GM06990 (cell line): Measurements from ENCODE around the gene MCCC1.

ENCODE experiments used
- DNase-seq: peaks from one replicate; pipeline ENCODE4 v3.0.0-alpha.2; 2011; ENCODE audit not compliant: insufficient read length; ENCODE audit errors: extremely low read depth
- H3K27me3 ChIP-seq: replicated peaks from 2 replicates; pipeline ENCODE4 v1.6.0; 2011; ENCODE audit warnings: low read length; ENCODE audit not compliant: control insufficient read depth, insufficient read depth
- H3K36me3 ChIP-seq: 2 replicates; pipeline ENCODE4 v1.5.1; 2011; ENCODE audit warnings: low read length; ENCODE audit not compliant: control insufficient read depth, insufficient read depth
- H3K4me3 ChIP-seq: replicated peaks from 2 replicates; pipeline ENCODE4 v1.5.1; 2011; ENCODE audit warnings: low read depth, mild to moderate bottlenecking, control low read depth, low read length
- CTCF ChIP-seq: IDR thresholded peaks from 2 replicates; pipeline ENCODE4 v1.5.1; 2011; ENCODE audit warnings: low read length, control low read depth, mild to moderate bottlenecking, inconsistent platforms; ENCODE audit not compliant: insufficient read depth, poor library complexity, severe bottlenecking

MCCC1 gene

GRCh38 chr3:182969277-182969676 is 130.0 kb downstream of the MCCC1 start:
- no peaks in the 10 kb centered on the region for H3K27me3 ChIP-seq
- TF ChIP-seq CTCF: no peak
- no peak overlapping the region for H3K4me3 ChIP-seq
- DNase-seq: no peak
- H3K36me3 ChIP-seq: no peaks in the 10 kb centered on the region

- no peak for TF ChIP-seq CTCF
- no peaks in the 10 kb centered on the region for H3K36me3 ChIP-seq
- peak overlapping the region; percentile 22 for H3K4me3 ChIP-seq
- H3K27me3 ChIP-seq: no peaks in the 10 kb centered on the region
- DNase-seq: peak; percentile 42
Observed at GRCh38 chr3:182967218-182968204, 131.8 kb downstream of the MCCC1 start.

- Histone ChIP-seq H3K27me3 (no peaks in the 10 kb centered on the region), H3K4me3 (no peak overlapping the region), H3K36me3 (no peaks in the 10 kb centered on the region)
- no peak for DNase-seq
- TF ChIP-seq CTCF: no peak
Observed at GRCh38 chr3:182965861-182966366, 133.4 kb downstream of the MCCC1 start.
